A673 (cell line): ENCODE data around the gene TSPAN5. TPM values are rescaled to one million over a fixed set of nuclear protein-coding genes. Genes with fewer than 3 reads are reported as not detected.

Experiments
- BruUV-seq: library from RNA; stranded (reverse); fragments of 400-500 nt; replicated peaks from 2 replicates; lab custom pipeline; 2021; lab: Mats Ljungman, UMichigan
- CTCF ChIA-PET: fragments of 300-600 bp; sonication (Branson Sonifier 250); formaldehyde crosslinking; loops from one replicate; lab custom pipeline; 2022; ENCODE audit warnings: antibody characterized with exemption; lab: Charles Lee
- POLR2A ChIA-PET: fragments of 300-600 bp; sonication (Branson Sonifier 250); formaldehyde crosslinking; loops from one replicate; lab custom pipeline; 2022; ENCODE audit warnings: antibody characterized with exemption; ENCODE audit not compliant: low non-redundant PET; lab: Charles Lee
- DNase-seq: peaks from one replicate; pipeline ENCODE4 v3.0.0-alpha.2; 2015; ENCODE audit warnings: low spot score
- H3K27ac ChIP-seq: fragments of 200-600 bp; sonication (generic); 2 replicates; pipeline ENCODE4 v1.5.1; 2016; ENCODE audit warnings: mixed run types, low read depth, mild to moderate bottlenecking, mixed read lengths, antibody characterized with exemption, low read length; ENCODE audit not compliant: poor library complexity, severe bottlenecking
- H3K27me3 ChIP-seq: fragments of 200-600 bp; sonication (generic); replicated peaks from 2 replicates; pipeline ENCODE4 v1.6.1; 2017; ENCODE audit warnings: mixed run types, low read depth, mild to moderate bottlenecking, mixed read lengths, antibody characterized with exemption, low read length; ENCODE audit not compliant: insufficient read depth, poor library complexity
- H3K36me3 ChIP-seq: fragments of 200-600 bp; sonication (generic); 2 replicates; pipeline ENCODE4 v1.6.1; 2016; ENCODE audit warnings: mixed run types, mild to moderate bottlenecking, mixed read lengths, antibody characterized with exemption, low read length; ENCODE audit not compliant: insufficient read depth, poor library complexity, severe bottlenecking
- H3K4me1 ChIP-seq: fragments of 200-600 bp; sonication (generic); 2 replicates; pipeline ENCODE4 v1.6.1; 2017; ENCODE audit warnings: mixed run types, mild to moderate bottlenecking, mixed read lengths, antibody characterized with exemption, low read length; ENCODE audit not compliant: insufficient read depth, poor library complexity, severe bottlenecking
- H3K4me3 ChIP-seq: fragments of 200-600 bp; sonication (generic); 2 replicates; pipeline ENCODE4 v1.5.1; 2016; ENCODE audit warnings: low read depth, mixed run types, mild to moderate bottlenecking, mixed read lengths, low read length; ENCODE audit not compliant: poor library complexity, severe bottlenecking
- H3K9me3 ChIP-seq: fragments of 200-600 bp; sonication (generic); 2 replicates; pipeline ENCODE4 v1.6.1; 2016; ENCODE audit warnings: mixed run types, low read depth, mild to moderate bottlenecking, mixed read lengths, antibody characterized with exemption, low read length; ENCODE audit not compliant: poor library complexity, severe bottlenecking
- CTCF ChIP-seq: fragments of 300-800, 200-600 bp; sonication (generic); conservative IDR thresholded peaks from 2 replicates; pipeline ENCODE4 v1.5.1; 2017; ENCODE audit warnings: low read depth, mild to moderate bottlenecking, antibody characterized with exemption, low read length, moderate library complexity, mixed read lengths
- EZH2 ChIP-seq: fragments of 200-600 bp; sonication (generic); IDR thresholded peaks from 2 replicates; pipeline ENCODE4 v1.6.1; 2017; ENCODE audit warnings: borderline replicate concordance, low read depth, mild to moderate bottlenecking, mixed read lengths, antibody characterized with exemption, low read length; ENCODE audit not compliant: poor library complexity, severe bottlenecking
- intact Hi-C: fragments of 100-400 bp; cut with micrococcal nuclease; formaldehyde crosslinking; loops from one replicate; pipeline ENCODE4 v1.10.0; 2022; ENCODE audit not compliant: unreplicated experiment
- total RNA-seq: library from RNA; stranded (reverse); gene quantifications from 2 replicates; pipeline ENCODE4 v1.2.3, GENCODE V29; 2021

Gene TSPAN5
- total RNA-seq, 1 experiment from 2014 or later, result 15.2 TPM

- no peaks in the 10 kb centered on the region for H3K27me3 ChIP-seq
- H3K9me3 ChIP-seq, result no peaks in the 10 kb centered on the region
- no TSS peak for BruUV-seq
- peak overlapping the region; percentile 17 for H3K27ac ChIP-seq
- CTCF ChIA-PET, result no interaction called here
- TF ChIP-seq EZH2, result no peak
- no peak for TF ChIP-seq CTCF
- H3K4me1 ChIP-seq, result peaks cover 11% of the 10 kb centered on the region
- DNase-seq, result no peak
- no peak overlapping the region for H3K4me3 ChIP-seq
- intact Hi-C loops, result loop anchor here (5.0 to 10.0 kb wide), 8 partner anchors 84 to 936 kb away; partner anchors contain the start of genes EIF4E and TSPAN5
- no peaks in the 10 kb centered on the region for H3K36me3 ChIP-seq
- POLR2A ChIA-PET, result no interaction called here
Measured at GRCh38 chr4:98468709-98469108, 189.7 kb downstream of the TSPAN5 start.

GRCh38 chr4:98467627-98468072, 190.8 kb downstream of the TSPAN5 start:
- peak; percentile 92 for DNase-seq
- Histone ChIP-seq H3K9me3 (no peaks in the 10 kb centered on the region), H3K27ac (no peak overlapping the region), H3K36me3 (no peaks in the 10 kb centered on the region), H3K4me3 (peak overlapping the region; percentile 41), H3K27me3 (no peaks in the 10 kb centered on the region), H3K4me1 (peaks cover 11% of the 10 kb centered on the region)
- no TSS peak for BruUV-seq
- ChIA-PET CTCF (interaction anchor here (0.5 to 1.0 kb wide), 9 partner anchors 68 to 589 kb away, joined by 3 to 10 read pairs (median 4); partner anchors contain the start of gene TSPAN5), POLR2A (no interaction called here)
- intact Hi-C loops, result loop anchor here (2.0 to 10.0 kb wide), 9 partner anchors 85 to 937 kb away; partner anchors contain the start of genes EIF4E and TSPAN5
- TF ChIP-seq EZH2, result no peak
- peak; percentile 87 for TF ChIP-seq CTCF

GRCh38 chr4:98466868-98467599, 191.4 kb downstream of the TSPAN5 start:
- no peak overlapping the region for H3K4me3 ChIP-seq
- intact Hi-C loops, result loop anchor here (2.0 to 10.0 kb wide), 9 partner anchors 85 to 938 kb away; partner anchors contain the start of genes EIF4E and TSPAN5
- no peak for TF ChIP-seq EZH2
- no peak for TF ChIP-seq CTCF

More at GRCh38 chr4:98466868-98467599, 191.4 kb downstream of the TSPAN5 start:
- CTCF ChIA-PET, result interaction anchor here (0.7 to 1.0 kb wide), 2 partner anchors 391 to 589 kb away, joined by 3 to 5 read pairs; no protein-coding TSS in a partner anchor
- POLR2A ChIA-PET, result no interaction called here
- peaks cover 11% of the 10 kb centered on the region for H3K4me1 ChIP-seq
- no peaks in the 10 kb centered on the region for H3K27me3 ChIP-seq
- DNase-seq, result no peak
- BruUV-seq, result no TSS peak
- H3K36me3 ChIP-seq, result no peaks in the 10 kb centered on the region
- H3K27ac ChIP-seq, result no peak overlapping the region
- H3K9me3 ChIP-seq, result no peaks in the 10 kb centered on the region
